ENCODE measurements around the gene HSPA12B.

- no peak for TF ChIP-seq POLR2A (IDR thresholded peaks at IDR 0.05)
- no peak for TF ChIP-seq CTCF (IDR thresholded peaks at IDR 0.05)
Observed at GRCh38 chr20:3751305-3751674, 18.8 kb downstream of the HSPA12B start.

Measured in esophagus squamous epithelium (tissue), 4 donors.